ENCODE measurements around the gene TM7SF2. TPM values are rescaled to one million over a fixed set of nuclear protein-coding genes. Genes with fewer than 3 reads are reported as not detected.

TM7SF2 gene
- total RNA-seq, 1 experiment from 2014 or later: 44.2 TPM

DNA sequence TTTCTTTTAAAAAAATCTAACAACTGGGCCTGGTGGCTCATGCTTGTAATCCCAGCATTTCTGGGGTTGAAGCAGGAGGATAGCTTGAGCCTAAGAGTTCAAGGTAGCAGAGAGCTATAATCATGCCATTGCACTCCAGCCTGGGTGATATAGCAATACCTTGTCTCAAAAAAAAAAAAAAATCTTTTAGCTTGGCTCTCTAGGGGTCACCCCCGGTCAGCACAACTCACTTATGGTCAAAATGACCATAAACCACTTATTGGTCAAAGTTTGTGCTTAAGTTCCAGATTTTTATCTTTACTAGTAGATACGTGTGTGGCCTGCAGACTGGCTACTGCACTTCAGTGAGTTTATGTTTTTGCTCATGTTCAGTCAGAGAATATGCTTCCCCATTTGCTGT is 52.0 kb downstream of the TM7SF2 start:
- H3K4me3 ChIP-seq (ENCODE audit: low read length): no peak overlapping the region
- H3F3A ChIP-seq (ENCODE audit: low read length, unreplicated experiment): no peaks in the 10 kb centered on the region
- no peak for TF ChIP-seq EZH2phosphoT487 (IDR thresholded peaks at IDR 0.05; ENCODE audit: borderline replicate concordance, low read length)
- no peak for TF ChIP-seq EZH2 (IDR thresholded peaks at IDR 0.05; ENCODE audit: low read length, unreplicated experiment)
- no peaks in the 10 kb centered on the region for H4K20me1 ChIP-seq (ENCODE audit: low read length)
- no TSS peak for BruUV-seq (replicated peaks)
- no peaks in the 10 kb centered on the region for H3K36me3 ChIP-seq (ENCODE audit: low read depth, low read length)
- no peak overlapping the region for H3K27ac ChIP-seq (ENCODE audit: low read length)
- no peak for DNase-seq
- CTCF ChIA-PET: no interaction called here
- H3K9ac ChIP-seq (ENCODE audit: low read length): no peak overlapping the region
- no peak overlapping the region for H2AFZ ChIP-seq (ENCODE audit: low read length)
- no peaks in the 10 kb centered on the region for H3K27me3 ChIP-seq (ENCODE audit: low read length)
- peaks cover 7% of the 10 kb centered on the region; the same call in 1 of the 2 replicates for H3K4me1 ChIP-seq (ENCODE audit: insufficient read depth, low read length)
- H3K9me2 ChIP-seq (replicated peaks; ENCODE audit: low read length): no peaks in the 10 kb centered on the region
- POLR2A ChIA-PET (ENCODE audit: unreplicated experiment): interaction anchor here (0.5 to 0.6 kb wide), 3 partner anchors 24 to 345 kb away, joined by 3 to 9 read pairs (median 3); no protein-coding TSS in a partner anchor
- H3K79me2 ChIP-seq (ENCODE audit: low read length): no peaks in the 10 kb centered on the region
- intact Hi-C loops (cut with micrococcal nuclease): no loop called here
- ATAC-seq: no peak
- H3K4me2 ChIP-seq (ENCODE audit: low read length): no peak overlapping the region
- H3K9me3 ChIP-seq (ENCODE audit: low read length): no peaks in the 10 kb centered on the region

Small RNAs within 50 kb of the gene (microRNA-seq; reads per million reads assigned to microRNA genes)
- 1.0 reads per million for gene MIR6751 (ENCODE audit: unreplicated experiment)

Other genes with a start within 250 kb of the TM7SF2 start
- gene EHD1, start 233.3 kb upstream of the TM7SF2 start, total RNA-seq (2014; rRNA removed): 340 and 370 TPM in 2 replicates
- gene ATG2A, start 194.7 kb upstream of the TM7SF2 start, total RNA-seq (2014; rRNA removed): 45.6 and 51.4 TPM in 2 replicates
- gene PPP2R5B, start 187.2 kb upstream of the TM7SF2 start, total RNA-seq (2014; rRNA removed): 24.9 and 31.3 TPM in 2 replicates
- gene GPHA2, start 176.0 kb upstream of the TM7SF2 start, total RNA-seq (2014; rRNA removed): not detected in 2 replicates
- not detected in 2 replicates for gene MAJIN, start 139.8 kb upstream of the TM7SF2 start, total RNA-seq (2014; rRNA removed)
- 0.52 TPM in 1 of 2 replicates, not detected in the other for gene BATF2, start 114.9 kb upstream of the TM7SF2 start, total RNA-seq (2014; rRNA removed)
- gene ARL2, start 97.7 kb upstream of the TM7SF2 start, total RNA-seq (2014; rRNA removed): 86.0 and 107 TPM in 2 replicates
- gene SNX15, start 84.4 kb upstream of the TM7SF2 start, total RNA-seq (2014; rRNA removed): 15.1 and 40.4 TPM in 2 replicates
- 61.0 and 82.0 TPM in 2 replicates for gene SAC3D1, start 70.7 kb upstream of the TM7SF2 start, total RNA-seq (2014; rRNA removed)
- 0.47 TPM in 1 of 2 replicates, not detected in the other for gene NAALADL1, start 53.3 kb upstream of the TM7SF2 start, total RNA-seq (2014; rRNA removed)
- gene CDCA5, start 27.8 kb upstream of the TM7SF2 start, total RNA-seq (2014; rRNA removed): 67.1 and 73.4 TPM in 2 replicates
- 98.7 and 103 TPM in 2 replicates for gene ZFPL1, start 27.6 kb upstream of the TM7SF2 start, total RNA-seq (2014; rRNA removed)
- 414 and 743 TPM in 2 replicates for gene VPS51, start 15.7 kb upstream of the TM7SF2 start, total RNA-seq (2014; rRNA removed)
- gene ZNHIT2, start 5.8 kb downstream of the TM7SF2 start, total RNA-seq (2014; rRNA removed): 48.2 and 59.0 TPM in 2 replicates
- 1,119 and 1,157 TPM in 2 replicates for gene FAU, start 10.3 kb downstream of the TM7SF2 start, total RNA-seq (2014; rRNA removed)
- gene MRPL49, start 10.4 kb downstream of the TM7SF2 start, total RNA-seq (2014; rRNA removed): 163 and 183 TPM in 2 replicates
- 22.3 and 33.2 TPM in 2 replicates for gene SYVN1, start 22.6 kb downstream of the TM7SF2 start, total RNA-seq (2014; rRNA removed)
- gene SPDYC, start 58.4 kb downstream of the TM7SF2 start, total RNA-seq (2014; rRNA removed): not detected in 2 replicates
- 307 and 407 TPM in 2 replicates for gene CAPN1, start 70.1 kb downstream of the TM7SF2 start, total RNA-seq (2014; rRNA removed)
- 29.0 and 39.7 TPM in 2 replicates for gene POLA2, start 150.1 kb downstream of the TM7SF2 start, total RNA-seq (2014; rRNA removed)
- 16.6 and 25.7 TPM in 2 replicates for gene CDC42EP2, start 203.0 kb downstream of the TM7SF2 start, total RNA-seq (2014; rRNA removed)
- 45.8 and 63.1 TPM in 2 replicates for gene DPF2, start 222.0 kb downstream of the TM7SF2 start, total RNA-seq (2014; rRNA removed)
- gene TIGD3, start 242.9 kb downstream of the TM7SF2 start, total RNA-seq (2014; rRNA removed): 1.3 and 1.6 TPM in 2 replicates